Measurements from ENCODE around the gene INS.

INS gene

DNA sequence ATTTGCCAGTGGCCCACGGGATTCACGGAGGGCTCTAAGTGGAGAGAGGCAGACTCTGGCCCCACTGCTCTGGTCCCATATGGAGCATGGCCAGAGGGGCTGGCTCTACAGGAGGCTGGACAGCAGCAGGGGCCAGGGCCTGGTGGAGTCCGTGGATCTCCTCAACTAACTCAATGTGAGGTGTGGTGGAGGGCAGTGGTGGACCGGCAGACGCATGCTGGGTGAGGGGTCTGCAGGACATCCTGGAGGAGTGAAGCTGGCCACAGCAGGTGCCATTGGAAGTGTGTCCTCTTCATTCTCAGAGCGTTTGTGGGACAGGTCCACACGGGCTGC, 37.4 kb downstream of the INS start:
- no peak for DNase-seq (ENCODE audit: low read depth)
- H3K4me3 ChIP-seq (ENCODE audit: low read length), result no peak overlapping the region
- TF ChIP-seq, protein P1, sequence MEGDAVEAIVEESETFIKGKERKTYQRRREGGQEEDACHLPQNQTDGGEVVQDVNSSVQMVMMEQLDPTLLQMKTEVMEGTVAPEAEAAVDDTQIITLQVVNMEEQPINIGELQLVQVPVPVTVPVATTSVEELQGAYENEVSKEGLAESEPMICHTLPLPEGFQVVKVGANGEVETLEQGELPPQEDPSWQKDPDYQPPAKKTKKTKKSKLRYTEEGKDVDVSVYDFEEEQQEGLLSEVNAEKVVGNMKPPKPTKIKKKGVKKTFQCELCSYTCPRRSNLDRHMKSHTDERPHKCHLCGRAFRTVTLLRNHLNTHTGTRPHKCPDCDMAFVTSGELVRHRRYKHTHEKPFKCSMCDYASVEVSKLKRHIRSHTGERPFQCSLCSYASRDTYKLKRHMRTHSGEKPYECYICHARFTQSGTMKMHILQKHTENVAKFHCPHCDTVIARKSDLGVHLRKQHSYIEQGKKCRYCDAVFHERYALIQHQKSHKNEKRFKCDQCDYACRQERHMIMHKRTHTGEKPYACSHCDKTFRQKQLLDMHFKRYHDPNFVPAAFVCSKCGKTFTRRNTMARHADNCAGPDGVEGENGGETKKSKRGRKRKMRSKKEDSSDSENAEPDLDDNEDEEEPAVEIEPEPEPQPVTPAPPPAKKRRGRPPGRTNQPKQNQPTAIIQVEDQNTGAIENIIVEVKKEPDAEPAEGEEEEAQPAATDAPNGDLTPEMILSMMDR (conservative IDR thresholded peaks at IDR 0.05; ENCODE audit: low read depth, low read length), result no peak

DNA sequence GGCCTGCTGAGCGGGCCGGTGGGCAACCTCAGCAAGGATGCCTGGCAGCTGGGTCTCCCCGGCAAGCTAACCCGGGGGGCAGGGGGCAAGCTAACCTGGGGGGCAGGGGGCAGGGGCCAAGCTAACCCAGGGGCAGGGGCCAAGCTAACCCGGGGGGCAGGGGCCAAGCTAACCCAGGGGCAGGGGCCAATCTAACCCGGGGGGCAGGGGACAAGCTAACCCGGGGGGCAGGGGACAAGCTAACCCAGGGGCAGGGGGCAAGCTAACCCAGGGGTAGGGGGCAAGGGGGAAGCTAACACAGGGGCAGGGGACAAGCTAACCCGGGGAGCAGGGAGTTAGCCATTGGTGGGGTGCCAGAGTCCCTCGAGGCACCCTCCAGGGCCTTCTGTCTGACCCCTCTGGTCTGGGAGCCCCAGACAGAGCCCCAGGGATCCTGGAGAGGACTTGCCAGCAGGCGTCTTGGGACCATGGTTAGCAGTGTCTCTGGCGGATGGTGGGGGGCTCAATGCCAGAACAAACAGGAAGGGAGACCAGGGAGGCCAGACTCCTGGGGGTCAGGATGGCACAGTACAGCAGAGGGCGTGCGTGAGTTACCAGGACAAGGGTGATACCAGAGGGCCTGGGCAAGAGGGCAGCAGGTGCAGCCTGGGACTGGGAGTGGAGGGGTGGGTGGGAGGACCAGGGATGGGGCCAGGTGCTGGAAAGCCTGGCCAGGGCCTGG, 37.9 kb downstream of the INS start:
- TF ChIP-seq, protein P1 (conservative IDR thresholded peaks at IDR 0.05; ENCODE audit: low read depth, low read length), result no peak
- DNase-seq (ENCODE audit: low read depth), result no peak
- no peak overlapping the region for H3K4me3 ChIP-seq (ENCODE audit: low read length)

DNA sequence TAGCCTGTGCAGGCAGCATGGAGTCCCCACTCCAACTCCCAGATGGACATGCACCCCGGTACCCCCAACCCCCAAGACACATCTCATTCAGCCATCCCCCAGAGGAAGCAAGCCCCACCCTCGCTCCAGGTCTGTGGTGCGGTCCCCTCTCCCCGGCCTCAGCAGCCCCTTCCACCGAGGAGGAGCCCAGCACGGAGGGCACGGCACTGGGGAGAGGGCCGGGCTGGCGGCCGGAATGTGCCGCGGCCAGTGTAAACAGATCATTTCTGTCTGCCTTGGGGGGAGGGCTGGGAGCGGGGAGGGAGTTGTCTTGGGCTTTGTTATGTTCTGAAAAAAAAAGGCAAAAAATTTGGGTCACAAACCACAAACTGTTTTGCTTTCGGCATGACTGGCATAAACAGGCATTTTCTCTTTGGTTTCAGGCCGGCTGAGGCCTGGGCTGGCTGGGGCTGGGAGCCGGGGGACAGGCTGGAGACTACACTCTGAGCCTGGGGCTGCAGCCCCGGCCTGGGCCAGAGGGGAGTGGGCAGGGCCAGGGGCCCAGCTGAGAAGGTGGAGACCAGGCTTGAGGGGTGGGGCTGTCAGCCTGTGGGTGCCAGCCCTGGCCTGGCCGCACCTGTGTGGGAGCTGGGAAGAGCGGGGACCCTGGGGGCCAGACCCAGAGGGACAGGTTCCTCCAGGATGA, 38.6 kb downstream of the INS start:
- no peak for DNase-seq (ENCODE audit: low read depth)
- TF ChIP-seq, protein P1 (conservative IDR thresholded peaks at IDR 0.05; ENCODE audit: low read depth, low read length), result no peak
- no peak overlapping the region for H3K4me3 ChIP-seq (ENCODE audit: low read length)

DNA sequence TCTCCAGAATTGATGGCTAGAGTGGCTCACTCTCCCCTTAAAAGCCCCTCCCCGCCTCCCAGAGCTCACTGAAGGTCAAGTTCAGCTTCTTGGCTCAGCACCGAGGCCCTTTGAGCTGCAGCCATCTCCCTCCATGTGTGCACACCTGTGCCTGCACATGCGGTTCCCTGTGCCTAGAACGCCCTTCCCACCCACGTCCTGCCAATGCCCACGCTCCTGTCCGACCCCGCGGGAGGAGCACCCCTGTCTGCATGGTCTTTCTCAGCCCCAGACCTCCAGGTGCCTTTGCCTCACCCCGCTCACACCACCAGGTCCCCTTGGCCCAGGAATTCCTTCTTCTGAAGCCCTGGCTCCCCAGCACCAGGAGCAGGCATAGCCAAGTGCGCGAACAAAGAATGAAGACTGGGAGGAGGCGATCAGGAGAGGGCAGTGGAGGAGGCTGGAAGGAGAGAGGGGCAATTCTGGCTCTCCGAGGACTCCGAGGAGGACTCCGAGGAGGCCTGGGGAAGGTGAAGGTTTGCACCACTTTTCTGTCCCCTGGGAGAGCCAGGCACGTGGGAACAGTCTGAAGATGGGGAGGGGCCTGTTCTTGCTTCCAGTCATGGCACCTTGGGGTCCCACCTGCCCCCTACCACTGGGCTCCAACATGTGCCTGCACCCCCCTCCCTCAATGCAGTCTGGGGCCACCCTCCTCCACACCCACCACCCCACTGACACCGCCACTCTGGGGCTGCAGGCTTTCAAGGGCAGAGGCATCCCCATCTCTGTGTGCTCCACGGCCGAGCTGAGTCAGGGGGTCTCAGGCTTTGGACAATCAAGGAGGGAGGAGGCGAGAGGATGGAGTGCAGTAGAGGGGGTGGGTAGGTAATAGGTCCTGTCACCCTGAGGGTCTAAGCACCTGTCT, 39.5 kb downstream of the INS start:
- TF ChIP-seq, protein P1 (conservative IDR thresholded peaks at IDR 0.05; ENCODE audit: low read depth, low read length), result no peak
- H3K4me3 ChIP-seq (ENCODE audit: low read length), result no peak overlapping the region
- DNase-seq (ENCODE audit: low read depth), result no peak

DNA sequence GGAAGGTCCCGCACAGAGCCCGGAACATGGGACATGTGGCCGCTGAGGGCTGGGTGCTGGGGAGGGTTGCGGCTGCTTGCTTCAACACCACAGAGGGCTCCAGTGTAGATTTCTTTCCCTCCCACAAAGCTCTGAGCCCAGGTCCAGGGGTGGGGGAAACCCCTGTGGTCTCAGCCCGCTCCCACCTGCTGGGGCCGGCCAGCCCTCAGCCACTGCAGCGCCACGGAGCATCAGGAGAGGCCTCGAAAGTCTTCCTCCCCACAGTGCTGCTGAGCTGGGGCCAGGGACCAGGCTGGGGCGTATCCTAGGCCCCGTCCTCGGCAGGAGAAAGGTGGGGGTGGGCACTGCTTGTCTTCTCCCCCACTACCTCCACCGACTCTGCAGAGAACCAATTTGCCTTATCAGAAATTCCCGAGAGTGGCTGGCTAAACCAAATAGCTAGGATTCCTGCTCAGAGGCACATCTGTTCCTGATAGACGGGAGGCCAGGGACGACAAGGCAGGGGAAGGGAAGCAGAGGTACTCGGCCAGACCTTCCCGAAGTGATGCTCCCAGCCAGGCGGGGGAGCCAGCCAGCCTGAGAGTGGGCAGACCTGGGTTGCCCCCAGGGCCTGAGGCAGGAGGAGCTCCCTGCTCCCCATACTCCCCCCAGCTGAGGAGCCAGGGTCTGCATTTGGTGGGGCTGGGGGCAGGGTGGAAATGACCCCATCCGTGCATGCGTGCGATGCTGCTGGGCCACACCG, 40.5 kb downstream of the INS start:
- no peak for DNase-seq (ENCODE audit: low read depth)
- TF ChIP-seq, protein P1 (conservative IDR thresholded peaks at IDR 0.05; ENCODE audit: low read depth, low read length), result no peak
- no peak overlapping the region for H3K4me3 ChIP-seq (ENCODE audit: low read length)

DNA sequence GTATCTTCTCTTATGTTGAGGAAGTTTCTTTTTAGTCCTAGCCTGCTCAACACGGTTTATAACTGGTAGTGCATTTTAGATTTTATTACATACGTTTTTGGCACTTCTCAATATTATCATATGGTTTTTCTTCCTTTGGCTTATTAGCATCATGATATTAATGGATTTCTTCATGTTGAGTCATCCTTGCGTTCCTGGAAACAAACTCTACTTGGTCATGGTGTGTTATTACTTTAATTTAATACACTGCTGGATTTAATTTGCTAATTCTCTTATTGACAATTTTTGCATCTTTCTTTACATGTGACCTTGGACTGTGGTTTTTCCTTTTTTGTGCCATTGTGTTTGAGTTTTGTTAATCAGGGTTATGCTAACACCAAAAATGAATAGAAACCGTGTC, 42.3 kb downstream of the INS start:
- no peak overlapping the region for H3K4me3 ChIP-seq (ENCODE audit: low read length)
- DNase-seq (ENCODE audit: low read depth), result no peak
- TF ChIP-seq, protein P1 (conservative IDR thresholded peaks at IDR 0.05; ENCODE audit: low read depth, low read length), result no peak
